ENCODE measurements around the gene USP31.

USP31 gene

GRCh38 chr16:23141500-23141899 is 7.8 kb downstream of the USP31 start:
- no peak for TF ChIP-seq CTCF (IDR thresholded peaks at IDR 0.05; ENCODE audit: control extremely low read depth, extremely low read depth, low read depth, missing control alignments)
- POLR2A ChIA-PET: no interaction called here
- CTCF ChIA-PET: interaction anchor here (0.9 to 1.9 kb wide), 4 partner anchors 10 to 294 kb away, joined by 3 to 7 read pairs (median 4); no protein-coding TSS in a partner anchor
- no peak for DNase-seq (ENCODE audit: extremely low spot score)

GRCh38 chr16:23141033-23141432 is 8.2 kb downstream of the USP31 start:
- ChIA-PET CTCF (interaction anchor here (1.4 kb wide), 1 partner anchor 295 kb away, joined by 3 read pairs; no protein-coding TSS in a partner anchor), POLR2A (no interaction called here)
- no peak for DNase-seq (ENCODE audit: extremely low spot score)
- no peak for TF ChIP-seq CTCF (IDR thresholded peaks at IDR 0.05; ENCODE audit: control extremely low read depth, extremely low read depth, low read depth, missing control alignments)

GRCh38 chr16:23140107-23140506 is 9.1 kb downstream of the USP31 start:
- POLR2A ChIA-PET: no interaction called here
- CTCF ChIA-PET: interaction anchor here (1.4 kb wide), 1 partner anchor 17 kb away, joined by 3 read pairs; no protein-coding TSS in a partner anchor
- DNase-seq (ENCODE audit: extremely low spot score): no peak
- no peak for TF ChIP-seq CTCF (IDR thresholded peaks at IDR 0.05; ENCODE audit: control extremely low read depth, extremely low read depth, low read depth, missing control alignments)

GRCh38 chr16:23137818-23138217 is 11.4 kb downstream of the USP31 start:
- POLR2A ChIA-PET: no interaction called here
- CTCF ChIA-PET: no interaction called here

GRCh38 chr16:23137256-23137655 is 12.0 kb downstream of the USP31 start:
- CTCF ChIA-PET: no interaction called here
- DNase-seq (ENCODE audit: extremely low spot score): no peak
- no peak for TF ChIP-seq CTCF (IDR thresholded peaks at IDR 0.05; ENCODE audit: control extremely low read depth, extremely low read depth, low read depth, missing control alignments)
- POLR2A ChIA-PET: no interaction called here

More at GRCh38 chr16:23137818-23138217, 11.4 kb downstream of the USP31 start:
- TF ChIP-seq CTCF (IDR thresholded peaks at IDR 0.05; ENCODE audit: control extremely low read depth, extremely low read depth, low read depth, missing control alignments): no peak
- no peak for DNase-seq (ENCODE audit: extremely low spot score)

- DNase-seq (ENCODE audit: extremely low spot score): no peak
- ChIA-PET CTCF (interaction anchor here (1.2 to 1.5 kb wide), 2 partner anchors 9 to 10 kb away, joined by 4 to 7 read pairs; no protein-coding TSS in a partner anchor), POLR2A (no interaction called here)
- no peak for TF ChIP-seq CTCF (IDR thresholded peaks at IDR 0.05; ENCODE audit: control extremely low read depth, extremely low read depth, low read depth, missing control alignments)
Measured at GRCh38 chr16:23134274-23134673, 15.0 kb downstream of the USP31 start.
